ENCODE data around the gene SFTPA1. TPM values are rescaled to one million over a fixed set of nuclear protein-coding genes. Genes with fewer than 3 reads are reported as not detected.
"Not testable (repeated sequence)": the region's sequence is repeated elsewhere in the genome, so short reads cannot be mapped to it uniquely, and the experiment has no call there.

Gene SFTPA1
- total RNA-seq, 1 donor from 2014 or later, result not detected

DNA sequence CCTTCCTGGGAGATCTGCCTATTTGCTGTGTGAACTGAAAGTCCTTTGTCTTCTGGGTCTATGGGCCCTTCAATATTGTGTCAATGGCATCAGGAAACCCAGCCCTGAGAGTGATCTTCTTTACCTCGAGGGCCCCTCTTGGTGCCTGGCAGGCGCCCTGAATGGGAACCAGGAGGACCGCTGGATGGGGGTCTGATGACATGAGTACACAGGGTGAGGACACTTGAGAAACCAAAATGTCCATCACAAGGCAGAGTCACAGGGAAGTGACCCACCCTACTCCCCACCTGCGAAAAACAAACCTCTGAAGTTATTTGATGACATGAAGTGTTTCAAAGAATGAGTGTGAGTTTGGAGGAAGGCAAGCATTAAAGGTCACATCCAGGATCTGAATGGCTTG lies 17.3 kb downstream of the SFTPA1 start:
- Mint-ChIP-seq H3K36me3 (ENCODE audit: low read depth, unreplicated experiment) (no peaks in the 10 kb centered on the region), H3K4me3 (ENCODE audit: unreplicated experiment) (no peak overlapping the region), H3K27me3 (ENCODE audit: low read depth, unreplicated experiment) (no peaks in the 10 kb centered on the region), H3K9me3 (ENCODE audit: unreplicated experiment) (no peaks in the 10 kb centered on the region), H3K4me1 (ENCODE audit: low read depth, unreplicated experiment) (peaks cover 8% of the 10 kb centered on the region), H3K27ac (ENCODE audit: unreplicated experiment) (no peak overlapping the region)
- H3K4me3 ChIP-seq (ENCODE audit: insufficient read depth, low read depth, low read length), result no peak overlapping the region
- no peak overlapping the region for H2AFZ ChIP-seq (ENCODE audit: low read depth, low read length)
- FAIRE-seq, result no peak
- no peak overlapping the region for H3K9ac ChIP-seq (ENCODE audit: low read length)
- no peak overlapping the region for H3K4me2 ChIP-seq (ENCODE audit: low read length)
- H3K27ac ChIP-seq (ENCODE audit: low read depth, low read length), result no peak overlapping the region
- no peaks in the 10 kb centered on the region for H4K20me1 ChIP-seq (ENCODE audit: insufficient read depth, low read length)
- no peaks in the 10 kb centered on the region for H3K9me3 ChIP-seq (ENCODE audit: insufficient read depth, low read depth, low read length)
- no peak for DNase-seq (ENCODE audit: low read depth)
- no peaks in the 10 kb centered on the region for H3K4me1 ChIP-seq (ENCODE audit: insufficient read depth, low read length)
- no peaks in the 10 kb centered on the region for H3K27me3 ChIP-seq (ENCODE audit: insufficient read depth, low read length)
- no peak for TF ChIP-seq EZH2 (IDR thresholded peaks at IDR 0.05; ENCODE audit: insufficient read depth, low read length)
- TF ChIP-seq, protein P1, sequence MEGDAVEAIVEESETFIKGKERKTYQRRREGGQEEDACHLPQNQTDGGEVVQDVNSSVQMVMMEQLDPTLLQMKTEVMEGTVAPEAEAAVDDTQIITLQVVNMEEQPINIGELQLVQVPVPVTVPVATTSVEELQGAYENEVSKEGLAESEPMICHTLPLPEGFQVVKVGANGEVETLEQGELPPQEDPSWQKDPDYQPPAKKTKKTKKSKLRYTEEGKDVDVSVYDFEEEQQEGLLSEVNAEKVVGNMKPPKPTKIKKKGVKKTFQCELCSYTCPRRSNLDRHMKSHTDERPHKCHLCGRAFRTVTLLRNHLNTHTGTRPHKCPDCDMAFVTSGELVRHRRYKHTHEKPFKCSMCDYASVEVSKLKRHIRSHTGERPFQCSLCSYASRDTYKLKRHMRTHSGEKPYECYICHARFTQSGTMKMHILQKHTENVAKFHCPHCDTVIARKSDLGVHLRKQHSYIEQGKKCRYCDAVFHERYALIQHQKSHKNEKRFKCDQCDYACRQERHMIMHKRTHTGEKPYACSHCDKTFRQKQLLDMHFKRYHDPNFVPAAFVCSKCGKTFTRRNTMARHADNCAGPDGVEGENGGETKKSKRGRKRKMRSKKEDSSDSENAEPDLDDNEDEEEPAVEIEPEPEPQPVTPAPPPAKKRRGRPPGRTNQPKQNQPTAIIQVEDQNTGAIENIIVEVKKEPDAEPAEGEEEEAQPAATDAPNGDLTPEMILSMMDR (IDR thresholded peaks at IDR 0.05; ENCODE audit: insufficient read depth, low read depth, low read length), result no peak
- no peaks in the 10 kb centered on the region for H3K36me3 ChIP-seq (ENCODE audit: insufficient read depth, low read length)
- H3K79me2 ChIP-seq (ENCODE audit: insufficient read depth, low read length), result no peaks in the 10 kb centered on the region

DNA sequence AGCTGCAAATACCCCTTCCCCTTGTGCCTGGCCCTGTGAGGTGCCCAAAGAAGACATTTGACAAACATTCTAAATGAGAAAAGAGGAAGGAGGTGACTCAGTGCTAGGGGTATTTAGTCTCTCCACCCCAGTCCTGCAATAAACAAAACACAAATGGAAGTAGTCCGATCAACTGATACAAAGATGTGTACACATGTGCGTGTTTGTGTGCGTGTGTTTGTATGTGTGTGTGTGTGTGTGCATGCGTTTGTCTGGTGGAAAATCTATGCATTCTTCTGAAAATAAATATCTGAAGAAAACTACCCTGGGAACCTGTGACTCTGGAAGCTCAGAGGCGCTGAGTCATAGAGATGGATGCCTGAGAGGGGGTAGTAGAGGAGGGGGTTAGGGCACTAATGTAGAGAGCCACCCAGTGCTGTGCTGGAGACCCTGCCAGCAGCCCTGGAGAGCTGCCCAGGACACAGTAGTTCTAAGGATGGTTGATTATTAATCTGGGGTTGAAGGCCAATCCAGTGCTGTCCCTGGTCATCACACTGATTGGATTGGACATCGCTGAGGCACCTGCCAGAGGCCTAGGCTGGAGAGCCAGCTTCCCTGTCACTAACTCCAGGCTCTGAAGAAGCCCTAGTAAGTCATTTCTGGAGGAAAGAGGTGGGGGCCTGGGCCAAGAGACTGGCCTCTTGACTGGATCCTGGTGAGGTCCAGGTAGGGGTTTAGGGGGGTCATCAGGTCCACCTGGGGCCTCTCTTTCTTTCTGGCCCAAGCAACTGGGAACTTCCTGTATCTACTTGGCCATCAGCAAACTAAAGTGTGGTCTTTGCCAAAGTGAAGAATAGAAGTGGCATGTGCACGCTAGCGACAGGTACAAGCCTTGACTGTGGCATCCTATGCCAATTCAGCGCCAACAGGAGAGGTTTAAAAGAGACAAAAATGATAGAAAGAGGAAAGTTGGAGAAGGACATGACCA lies 18.5 kb downstream of the SFTPA1 start:
- Histone ChIP-seq H3K27ac (ENCODE audit: low read depth, low read length) (no peak overlapping the region), H3K4me2 (ENCODE audit: low read length) (no peak overlapping the region), H3K27me3 (ENCODE audit: insufficient read depth, low read length) (no peaks in the 10 kb centered on the region), H2AFZ (ENCODE audit: low read depth, low read length) (no peak overlapping the region), H3K4me1 (ENCODE audit: insufficient read depth, low read length) (no peaks in the 10 kb centered on the region), H3K9ac (ENCODE audit: low read length) (no peak overlapping the region), H3K9me3 (ENCODE audit: insufficient read depth, low read depth, low read length) (no peaks in the 10 kb centered on the region), H3K79me2 (ENCODE audit: insufficient read depth, low read length) (no peaks in the 10 kb centered on the region), H3K36me3 (ENCODE audit: insufficient read depth, low read length) (no peaks in the 10 kb centered on the region), H3K4me3 (ENCODE audit: insufficient read depth, low read depth, low read length) (no peak overlapping the region), H4K20me1 (ENCODE audit: insufficient read depth, low read length) (no peaks in the 10 kb centered on the region)
- Mint-ChIP-seq H3K36me3 (ENCODE audit: low read depth, unreplicated experiment) (no peaks in the 10 kb centered on the region), H3K4me1 (ENCODE audit: low read depth, unreplicated experiment) (peaks cover 8% of the 10 kb centered on the region), H3K27me3 (ENCODE audit: low read depth, unreplicated experiment) (peaks cover 3% of the 10 kb centered on the region), H3K27ac (ENCODE audit: unreplicated experiment) (no peak overlapping the region), H3K9me3 (ENCODE audit: unreplicated experiment) (no peaks in the 10 kb centered on the region), H3K4me3 (ENCODE audit: unreplicated experiment) (no peak overlapping the region)
- TF ChIP-seq, protein P1 (IDR thresholded peaks at IDR 0.05; ENCODE audit: insufficient read depth, low read depth, low read length), result no peak
- no peak for TF ChIP-seq EZH2 (IDR thresholded peaks at IDR 0.05; ENCODE audit: insufficient read depth, low read length)
- no peak for FAIRE-seq
- DNase-seq (ENCODE audit: low read depth), result no peak

DNA sequence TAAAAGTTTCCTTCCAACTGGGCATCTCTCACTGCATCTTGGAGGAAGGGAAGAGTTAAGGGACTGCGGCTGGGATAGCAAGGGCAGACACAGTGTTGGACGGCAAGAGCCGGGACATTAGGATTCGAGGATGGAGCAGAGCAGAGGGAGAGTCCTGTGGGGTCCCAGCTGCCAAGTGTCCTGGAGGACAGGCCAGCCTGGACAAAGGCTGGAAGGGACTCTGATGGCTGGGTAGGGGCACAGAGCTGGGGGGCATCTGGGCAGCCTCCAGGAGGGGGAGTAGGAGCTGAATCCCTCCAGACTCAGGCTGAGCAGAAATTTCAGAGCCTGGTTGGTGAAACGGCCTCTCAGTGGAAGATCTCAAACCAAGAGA lies 19.2 kb downstream of the SFTPA1 start:
- no peak overlapping the region for H3K4me3 Mint-ChIP-seq (ENCODE audit: unreplicated experiment)
- no peak overlapping the region for H3K27ac Mint-ChIP-seq (ENCODE audit: unreplicated experiment)
- FAIRE-seq (no peak), DNase-seq (ENCODE audit: low read depth) (no peak)
- H3K36me3 ChIP-seq (ENCODE audit: insufficient read depth, low read length), result no peaks in the 10 kb centered on the region
- no peak overlapping the region for H3K27ac ChIP-seq (ENCODE audit: low read depth, low read length)
- no peaks in the 10 kb centered on the region for H3K4me1 ChIP-seq (ENCODE audit: insufficient read depth, low read length)
- H3K4me3 ChIP-seq (ENCODE audit: insufficient read depth, low read depth, low read length), result no peak overlapping the region
- no peaks in the 10 kb centered on the region for H3K36me3 Mint-ChIP-seq (ENCODE audit: low read depth, unreplicated experiment)
- no peak overlapping the region for H3K4me2 ChIP-seq (ENCODE audit: low read length)
- H4K20me1 ChIP-seq (ENCODE audit: insufficient read depth, low read length), result no peaks in the 10 kb centered on the region
- H3K79me2 ChIP-seq (ENCODE audit: insufficient read depth, low read length), result no peaks in the 10 kb centered on the region
- no peaks in the 10 kb centered on the region for H3K27me3 ChIP-seq (ENCODE audit: insufficient read depth, low read length)
- no peak overlapping the region for H3K9ac ChIP-seq (ENCODE audit: low read length)
- no peaks in the 10 kb centered on the region for H3K9me3 Mint-ChIP-seq (ENCODE audit: unreplicated experiment)
- peaks cover 8% of the 10 kb centered on the region for H3K4me1 Mint-ChIP-seq (ENCODE audit: low read depth, unreplicated experiment)
- H2AFZ ChIP-seq (ENCODE audit: low read depth, low read length), result no peak overlapping the region
- TF ChIP-seq, protein P1 (IDR thresholded peaks at IDR 0.05; ENCODE audit: insufficient read depth, low read depth, low read length), result no peak
- no peak for TF ChIP-seq EZH2 (IDR thresholded peaks at IDR 0.05; ENCODE audit: insufficient read depth, low read length)
- no peaks in the 10 kb centered on the region for H3K9me3 ChIP-seq (ENCODE audit: insufficient read depth, low read depth, low read length)
- H3K27me3 Mint-ChIP-seq (ENCODE audit: low read depth, unreplicated experiment), result peaks cover 3% of the 10 kb centered on the region

DNA sequence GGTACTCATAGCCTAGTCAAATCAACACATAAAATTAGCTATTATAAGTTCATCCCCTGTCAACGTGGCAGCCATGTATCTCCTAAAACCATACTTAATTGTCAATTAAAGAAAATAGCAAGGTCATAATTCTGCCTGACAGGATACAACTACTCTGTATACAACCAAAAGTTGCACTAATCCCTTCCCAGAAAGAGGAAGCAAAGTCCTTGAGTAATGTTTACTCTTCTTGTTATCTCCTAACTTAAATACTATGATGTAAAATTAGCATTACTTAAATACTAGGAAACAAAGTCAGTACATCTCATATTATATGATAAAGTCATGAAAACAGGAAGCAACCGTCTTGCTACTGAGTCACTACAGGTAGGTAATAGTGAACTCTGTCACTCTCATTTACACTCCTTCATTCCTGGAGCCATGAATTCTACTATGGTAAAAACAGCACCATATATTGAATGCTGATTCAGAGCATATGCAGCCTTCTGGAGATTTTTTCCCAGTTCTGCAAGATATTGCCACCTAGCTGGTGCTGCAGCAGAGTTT lies 26.0 kb downstream of the SFTPA1 start:
- FAIRE-seq, result not testable (repeated sequence)

More for the DNA sequence above, 26.0 kb downstream of the SFTPA1 start:
- not testable (repeated sequence) for H3K79me2 ChIP-seq (ENCODE audit: insufficient read depth, low read length); H4K20me1 ChIP-seq (ENCODE audit: insufficient read depth, low read length); DNase-seq (ENCODE audit: low read depth); H3K4me3 ChIP-seq (ENCODE audit: insufficient read depth, low read depth, low read length); H3K36me3 ChIP-seq (ENCODE audit: insufficient read depth, low read length); H3K4me1 Mint-ChIP-seq (ENCODE audit: low read depth, unreplicated experiment); H3K36me3 Mint-ChIP-seq (ENCODE audit: low read depth, unreplicated experiment); H3K9ac ChIP-seq (ENCODE audit: low read length); H3K4me2 ChIP-seq (ENCODE audit: low read length); H3K4me1 ChIP-seq (ENCODE audit: insufficient read depth, low read length); H2AFZ ChIP-seq (ENCODE audit: low read depth, low read length); H3K9me3 ChIP-seq (ENCODE audit: insufficient read depth, low read depth, low read length); H3K4me3 Mint-ChIP-seq (ENCODE audit: unreplicated experiment); H3K27ac Mint-ChIP-seq (ENCODE audit: unreplicated experiment); H3K9me3 Mint-ChIP-seq (ENCODE audit: unreplicated experiment); H3K27ac ChIP-seq (ENCODE audit: low read depth, low read length); H3K27me3 ChIP-seq (ENCODE audit: insufficient read depth, low read length); H3K27me3 Mint-ChIP-seq (ENCODE audit: low read depth, unreplicated experiment)

Measured in astrocyte (in vitro differentiated cells and primary cell).